Measurements from ENCODE around the gene GYG2.
"Not testable (repeated sequence)": the region's sequence is repeated elsewhere in the genome, so short reads cannot be mapped to it uniquely, and the experiment has no call there.

GYG2 gene

GRCh38 chrX:2794336-2794735 is 34.4 kb upstream of the GYG2 start:
- Histone ChIP-seq H3K9me3 (ENCODE audit: control insufficient read depth, insufficient read depth, low read length) (no peaks in the 10 kb centered on the region), H3K9ac (ENCODE audit: low read depth, low read length) (no peak overlapping the region), H3K36me3 (ENCODE audit: control insufficient read depth, insufficient read depth, low read length) (no peaks in the 10 kb centered on the region), H3K4me3 (ENCODE audit: low read depth, low read length) (no peak overlapping the region), H3K27ac (ENCODE audit: low read depth, low read length) (no peak overlapping the region), H3K4me1 (ENCODE audit: control insufficient read depth, insufficient read depth, low read length) (peaks cover 22% of the 10 kb centered on the region), H3K27me3 (ENCODE audit: control insufficient read depth, insufficient read depth, low read length) (no peaks in the 10 kb centered on the region)

DNA sequence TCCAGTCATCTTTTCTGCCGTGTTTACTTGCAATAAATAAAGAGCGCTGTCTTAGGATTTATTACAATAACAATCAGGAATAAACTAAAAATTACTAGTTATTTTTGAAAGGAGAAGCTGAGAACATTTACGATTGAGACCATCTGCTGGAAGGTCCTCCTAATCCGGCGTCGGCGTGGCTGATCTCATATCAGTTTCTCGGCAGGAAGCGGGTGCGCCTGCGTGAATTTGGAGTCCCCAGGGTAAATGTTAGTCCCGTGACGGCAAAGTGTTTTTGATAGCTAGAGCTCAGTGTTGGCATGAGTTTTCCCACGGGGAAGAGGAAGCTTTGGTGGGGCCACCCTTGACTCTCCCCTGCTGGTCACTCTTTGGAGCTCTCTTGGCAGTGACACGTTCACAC is 31.9 kb upstream of the GYG2 start:
- not testable (repeated sequence) for H3K27me3 ChIP-seq (ENCODE audit: control insufficient read depth, insufficient read depth, low read length); H3K36me3 ChIP-seq (ENCODE audit: control insufficient read depth, insufficient read depth, low read length); H3K9me3 ChIP-seq (ENCODE audit: control insufficient read depth, insufficient read depth, low read length); H3K27ac ChIP-seq (ENCODE audit: low read depth, low read length); H3K9ac ChIP-seq (ENCODE audit: low read depth, low read length); H3K4me3 ChIP-seq (ENCODE audit: low read depth, low read length)
- H3K4me1 ChIP-seq (ENCODE audit: control insufficient read depth, insufficient read depth, low read length), result peaks cover 33% of the 10 kb centered on the region

GRCh38 chrX:2799369-2799768 is 29.4 kb upstream of the GYG2 start:
- H3K27ac ChIP-seq (ENCODE audit: low read depth, low read length), result peak overlapping the region; percentile 94
- H3K36me3 ChIP-seq (ENCODE audit: control insufficient read depth, insufficient read depth, low read length), result no peaks in the 10 kb centered on the region
- H3K4me1 ChIP-seq (ENCODE audit: control insufficient read depth, insufficient read depth, low read length), result peaks cover 38% of the 10 kb centered on the region
- no peak overlapping the region for H3K4me3 ChIP-seq (ENCODE audit: low read depth, low read length)
- peak overlapping the region; percentile 67 for H3K9ac ChIP-seq (ENCODE audit: low read depth, low read length)
- H3K9me3 ChIP-seq (ENCODE audit: control insufficient read depth, insufficient read depth, low read length), result no peaks in the 10 kb centered on the region
- H3K27me3 ChIP-seq (ENCODE audit: control insufficient read depth, insufficient read depth, low read length), result no peaks in the 10 kb centered on the region

DNA sequence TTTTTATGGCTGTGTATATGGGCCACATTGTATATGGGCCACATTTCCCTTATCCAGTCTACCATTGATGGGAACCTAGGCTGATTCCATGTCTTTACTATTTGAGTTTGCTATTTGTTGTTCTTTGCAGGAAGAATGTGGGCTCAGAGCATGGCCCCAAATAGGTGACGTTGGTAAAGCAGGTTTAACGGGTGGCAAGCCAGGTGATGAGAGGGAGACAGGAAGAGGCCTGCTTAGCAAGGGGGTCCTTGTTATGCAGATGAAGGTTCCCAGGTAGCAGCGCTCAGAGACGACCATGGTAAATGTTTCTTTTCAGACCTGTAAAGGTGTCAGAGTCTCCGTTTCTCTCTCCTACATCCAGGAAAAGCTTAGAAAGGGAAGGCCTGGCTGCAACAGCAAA is 28.8 kb upstream of the GYG2 start:
- H3K9me3 ChIP-seq (ENCODE audit: control insufficient read depth, insufficient read depth, low read length); H3K36me3 ChIP-seq (ENCODE audit: control insufficient read depth, insufficient read depth, low read length); H3K27me3 ChIP-seq (ENCODE audit: control insufficient read depth, insufficient read depth, low read length): not testable (repeated sequence)
- Histone ChIP-seq H3K4me1 (ENCODE audit: control insufficient read depth, insufficient read depth, low read length) (peaks cover 41% of the 10 kb centered on the region), H3K4me3 (ENCODE audit: low read depth, low read length) (peak overlapping the region; percentile 35; the same call in 1 of the 2 replicates), H3K27ac (ENCODE audit: low read depth, low read length) (peak overlapping the region; percentile 94), H3K9ac (ENCODE audit: low read depth, low read length) (peak overlapping the region; percentile 67)

GRCh38 chrX:2801223-2801622 is 27.5 kb upstream of the GYG2 start:
- H3K9ac ChIP-seq (ENCODE audit: low read depth, low read length), result peak overlapping the region; percentile 60
- H3K4me3 ChIP-seq (ENCODE audit: low read depth, low read length), result peak overlapping the region; percentile 35
- H3K36me3 ChIP-seq (ENCODE audit: control insufficient read depth, insufficient read depth, low read length), result no peaks in the 10 kb centered on the region
- no peaks in the 10 kb centered on the region for H3K27me3 ChIP-seq (ENCODE audit: control insufficient read depth, insufficient read depth, low read length)
- H3K9me3 ChIP-seq (ENCODE audit: control insufficient read depth, insufficient read depth, low read length), result no peaks in the 10 kb centered on the region
- peak overlapping the region; percentile 94 for H3K27ac ChIP-seq (ENCODE audit: low read depth, low read length)
- H3K4me1 ChIP-seq (ENCODE audit: control insufficient read depth, insufficient read depth, low read length), result peaks cover 48% of the 10 kb centered on the region

DNA sequence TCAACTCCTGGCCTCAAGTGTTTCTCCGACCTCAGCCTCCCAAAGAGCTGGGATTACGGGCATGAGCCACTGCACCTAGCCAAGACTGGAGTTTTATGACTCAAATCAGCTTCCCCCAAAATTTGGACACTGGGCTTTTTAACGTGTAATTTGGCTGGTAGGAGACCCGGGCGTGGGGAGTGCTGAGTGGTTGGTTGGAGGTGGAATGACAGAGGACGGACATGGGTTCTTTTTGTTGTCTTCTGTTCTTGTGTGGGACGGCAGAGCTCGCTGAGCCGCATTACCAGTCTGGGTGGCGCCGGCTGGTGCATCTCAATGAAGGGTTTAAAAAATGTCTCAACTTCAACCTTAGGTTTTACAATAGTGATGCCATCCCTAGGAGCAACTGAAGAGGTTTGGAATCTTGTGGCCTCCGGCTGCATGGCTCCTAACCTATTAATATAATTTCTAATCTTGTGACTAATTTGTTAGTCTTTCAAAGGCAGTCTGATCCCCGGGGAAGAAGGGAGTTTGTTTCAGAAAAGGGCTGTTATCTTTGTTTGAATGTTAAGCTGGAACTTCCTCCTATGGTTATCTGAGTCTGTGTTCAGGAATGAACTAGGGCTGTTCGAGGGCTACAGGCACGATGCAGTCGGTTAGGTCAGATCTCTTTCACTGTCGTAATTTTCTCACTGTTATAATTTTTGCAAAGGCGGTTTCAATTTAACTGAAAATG is 26.2 kb upstream of the GYG2 start:
- H3K9ac ChIP-seq (ENCODE audit: low read depth, low read length), result not testable (repeated sequence)
- peak overlapping the region; percentile 93 for H3K27ac ChIP-seq (ENCODE audit: low read depth, low read length)

GRCh38 chrX:2803486-2803885 is 25.2 kb upstream of the GYG2 start:
- not testable (repeated sequence) for H3K9me3 ChIP-seq (ENCODE audit: control insufficient read depth, insufficient read depth, low read length); H3K4me3 ChIP-seq (ENCODE audit: low read depth, low read length); H3K27me3 ChIP-seq (ENCODE audit: control insufficient read depth, insufficient read depth, low read length); H3K36me3 ChIP-seq (ENCODE audit: control insufficient read depth, insufficient read depth, low read length)
- H3K9ac ChIP-seq (ENCODE audit: low read depth, low read length), result 0 out of 2 replicates have a peak overlapping the region, but pooled peaks have one; percentile 27
- H3K27ac ChIP-seq (ENCODE audit: low read depth, low read length), result peak overlapping the region; percentile 93
- peaks cover 52% of the 10 kb centered on the region for H3K4me1 ChIP-seq (ENCODE audit: control insufficient read depth, insufficient read depth, low read length)

More for the DNA sequence above, 26.2 kb upstream of the GYG2 start:
- peaks cover 52% of the 10 kb centered on the region for H3K4me1 ChIP-seq (ENCODE audit: control insufficient read depth, insufficient read depth, low read length)
- H3K4me3 ChIP-seq (ENCODE audit: low read depth, low read length); H3K36me3 ChIP-seq (ENCODE audit: control insufficient read depth, insufficient read depth, low read length); H3K9me3 ChIP-seq (ENCODE audit: control insufficient read depth, insufficient read depth, low read length); H3K27me3 ChIP-seq (ENCODE audit: control insufficient read depth, insufficient read depth, low read length): not testable (repeated sequence)

DNA sequence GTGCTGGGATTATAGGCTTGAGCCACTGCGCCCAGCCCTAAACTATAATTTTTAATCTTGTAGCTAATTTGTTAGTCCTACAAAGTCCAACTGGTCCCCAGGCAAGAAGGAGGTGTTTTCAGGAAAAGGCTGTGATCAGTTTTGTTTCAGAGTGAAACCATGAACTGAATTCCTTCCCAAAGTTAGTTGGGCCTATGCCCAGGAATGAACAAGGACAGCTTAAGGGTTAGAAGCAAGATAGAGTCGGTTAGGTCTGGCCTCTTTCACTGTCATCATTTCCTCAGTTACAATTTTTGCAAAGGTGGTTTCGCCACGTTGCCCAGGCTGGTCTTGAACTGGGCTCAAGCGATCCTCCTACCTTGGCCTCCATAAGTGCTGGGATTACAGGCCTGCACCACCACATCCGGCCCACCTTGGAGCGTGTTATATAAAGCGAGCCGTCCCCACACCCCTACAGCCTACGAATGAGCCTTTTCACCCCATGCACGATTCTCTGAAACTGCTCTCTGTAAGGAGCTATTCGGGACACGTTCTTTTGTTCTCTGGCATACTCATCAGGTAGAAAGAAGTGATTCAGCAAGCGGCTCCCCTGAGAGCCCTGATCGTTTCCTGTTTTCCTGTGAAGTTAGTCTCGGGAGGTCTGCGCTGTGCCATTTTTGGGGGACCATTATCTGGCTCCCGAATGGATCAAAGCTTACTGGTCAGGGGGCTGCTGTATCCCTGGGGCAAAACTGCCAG is 24.5 kb upstream of the GYG2 start:
- Histone ChIP-seq H3K4me1 (ENCODE audit: control insufficient read depth, insufficient read depth, low read length) (peaks cover 46% of the 10 kb centered on the region), H3K9ac (ENCODE audit: low read depth, low read length) (peak overlapping the region; percentile 56; the same call in 1 of the 2 replicates), H3K27ac (ENCODE audit: low read depth, low read length) (peak overlapping the region; percentile 93)
- not testable (repeated sequence) for H3K9me3 ChIP-seq (ENCODE audit: control insufficient read depth, insufficient read depth, low read length); H3K4me3 ChIP-seq (ENCODE audit: low read depth, low read length); H3K36me3 ChIP-seq (ENCODE audit: control insufficient read depth, insufficient read depth, low read length); H3K27me3 ChIP-seq (ENCODE audit: control insufficient read depth, insufficient read depth, low read length)

DNA sequence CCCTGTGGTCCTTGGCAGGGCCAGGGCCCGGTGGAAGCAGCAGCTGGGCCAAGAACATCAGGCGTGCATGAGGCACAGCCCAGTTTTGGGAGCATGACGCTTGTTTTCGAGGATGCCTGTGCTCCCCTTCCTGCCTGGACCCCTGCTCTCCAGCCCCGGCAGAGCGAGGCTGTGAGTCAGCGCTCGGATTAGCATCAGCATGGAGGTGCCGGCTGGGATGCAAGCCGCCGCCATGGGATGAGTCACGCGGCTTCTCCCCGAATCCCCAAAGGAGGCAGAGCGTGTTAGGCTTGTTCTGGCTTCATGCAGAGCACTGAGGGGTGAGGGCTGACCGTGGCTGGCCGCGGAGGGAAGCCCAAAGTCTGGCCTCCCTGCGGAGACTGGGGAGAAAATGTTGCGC is 23.9 kb upstream of the GYG2 start:
- H3K9me3 ChIP-seq (ENCODE audit: control insufficient read depth, insufficient read depth, low read length); H3K36me3 ChIP-seq (ENCODE audit: control insufficient read depth, insufficient read depth, low read length); H3K4me3 ChIP-seq (ENCODE audit: low read depth, low read length); H3K27me3 ChIP-seq (ENCODE audit: control insufficient read depth, insufficient read depth, low read length): not testable (repeated sequence)
- H3K9ac ChIP-seq (ENCODE audit: low read depth, low read length), result peak overlapping the region; percentile 56; the same call in 1 of the 2 replicates
- peak overlapping the region; percentile 93 for H3K27ac ChIP-seq (ENCODE audit: low read depth, low read length)
- peaks cover 40% of the 10 kb centered on the region for H3K4me1 ChIP-seq (ENCODE audit: control insufficient read depth, insufficient read depth, low read length)

GRCh38 chrX:2811271-2811670 is 17.5 kb upstream of the GYG2 start:
- Histone ChIP-seq H3K4me1 (ENCODE audit: control insufficient read depth, insufficient read depth, low read length) (peaks cover 15% of the 10 kb centered on the region), H3K9ac (ENCODE audit: low read depth, low read length) (no peak overlapping the region), H3K36me3 (ENCODE audit: control insufficient read depth, insufficient read depth, low read length) (no peaks in the 10 kb centered on the region), H3K27ac (ENCODE audit: low read depth, low read length) (no peak overlapping the region), H3K9me3 (ENCODE audit: control insufficient read depth, insufficient read depth, low read length) (no peaks in the 10 kb centered on the region), H3K27me3 (ENCODE audit: control insufficient read depth, insufficient read depth, low read length) (no peaks in the 10 kb centered on the region), H3K4me3 (ENCODE audit: low read depth, low read length) (no peak overlapping the region)

- H3K9ac ChIP-seq (ENCODE audit: low read depth, low read length), result peak overlapping the region; percentile 63
- H3K4me1 ChIP-seq (ENCODE audit: control insufficient read depth, insufficient read depth, low read length), result peaks cover 11% of the 10 kb centered on the region
- H3K36me3 ChIP-seq (ENCODE audit: control insufficient read depth, insufficient read depth, low read length); H3K9me3 ChIP-seq (ENCODE audit: control insufficient read depth, insufficient read depth, low read length); H3K4me3 ChIP-seq (ENCODE audit: low read depth, low read length); H3K27me3 ChIP-seq (ENCODE audit: control insufficient read depth, insufficient read depth, low read length): not testable (repeated sequence)
- H3K27ac ChIP-seq (ENCODE audit: low read depth, low read length), result peak overlapping the region; percentile 59
Measured at GRCh38 chrX:2812161-2812907, 16.4 kb upstream of the GYG2 start.
